ENCODE measurements around the gene MARK2.

MARK2 gene

GRCh38 chr11:63816166-63816565 lies 22.7 kb upstream of the MARK2 start:
- TF ChIP-seq, protein P1, sequence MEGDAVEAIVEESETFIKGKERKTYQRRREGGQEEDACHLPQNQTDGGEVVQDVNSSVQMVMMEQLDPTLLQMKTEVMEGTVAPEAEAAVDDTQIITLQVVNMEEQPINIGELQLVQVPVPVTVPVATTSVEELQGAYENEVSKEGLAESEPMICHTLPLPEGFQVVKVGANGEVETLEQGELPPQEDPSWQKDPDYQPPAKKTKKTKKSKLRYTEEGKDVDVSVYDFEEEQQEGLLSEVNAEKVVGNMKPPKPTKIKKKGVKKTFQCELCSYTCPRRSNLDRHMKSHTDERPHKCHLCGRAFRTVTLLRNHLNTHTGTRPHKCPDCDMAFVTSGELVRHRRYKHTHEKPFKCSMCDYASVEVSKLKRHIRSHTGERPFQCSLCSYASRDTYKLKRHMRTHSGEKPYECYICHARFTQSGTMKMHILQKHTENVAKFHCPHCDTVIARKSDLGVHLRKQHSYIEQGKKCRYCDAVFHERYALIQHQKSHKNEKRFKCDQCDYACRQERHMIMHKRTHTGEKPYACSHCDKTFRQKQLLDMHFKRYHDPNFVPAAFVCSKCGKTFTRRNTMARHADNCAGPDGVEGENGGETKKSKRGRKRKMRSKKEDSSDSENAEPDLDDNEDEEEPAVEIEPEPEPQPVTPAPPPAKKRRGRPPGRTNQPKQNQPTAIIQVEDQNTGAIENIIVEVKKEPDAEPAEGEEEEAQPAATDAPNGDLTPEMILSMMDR (IDR thresholded peaks at IDR 0.05): no peak
- no peak for DNase-seq (ENCODE audit: low spot score)
- Histone ChIP-seq H3K4me3 (no peak overlapping the region), H3K27ac (no peak overlapping the region)

DNA sequence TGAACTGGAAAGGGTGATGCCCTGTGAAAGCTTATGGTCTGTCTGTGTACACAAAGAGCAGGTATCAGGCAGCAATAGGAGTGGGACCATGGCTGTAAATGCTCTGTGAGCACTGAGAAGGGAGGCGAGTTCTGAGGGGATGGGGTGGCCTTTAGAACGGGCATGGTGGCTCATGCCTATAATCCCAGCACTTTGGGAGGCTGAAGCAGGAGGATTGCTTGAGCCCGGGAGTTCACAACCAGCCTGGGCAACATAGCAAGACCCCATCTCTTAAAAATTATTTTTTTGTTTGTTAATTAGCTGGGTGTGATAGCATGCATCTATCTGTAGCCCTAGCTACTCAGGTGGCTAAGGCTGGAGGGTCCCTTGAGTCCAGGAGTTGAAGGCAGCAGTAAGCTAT lies 22.2 kb upstream of the MARK2 start:
- H3K27ac ChIP-seq: no peak overlapping the region
- no peak for DNase-seq (ENCODE audit: low spot score)
- no peak overlapping the region for H3K4me3 ChIP-seq
- TF ChIP-seq, protein P1 (IDR thresholded peaks at IDR 0.05): no peak

DNA sequence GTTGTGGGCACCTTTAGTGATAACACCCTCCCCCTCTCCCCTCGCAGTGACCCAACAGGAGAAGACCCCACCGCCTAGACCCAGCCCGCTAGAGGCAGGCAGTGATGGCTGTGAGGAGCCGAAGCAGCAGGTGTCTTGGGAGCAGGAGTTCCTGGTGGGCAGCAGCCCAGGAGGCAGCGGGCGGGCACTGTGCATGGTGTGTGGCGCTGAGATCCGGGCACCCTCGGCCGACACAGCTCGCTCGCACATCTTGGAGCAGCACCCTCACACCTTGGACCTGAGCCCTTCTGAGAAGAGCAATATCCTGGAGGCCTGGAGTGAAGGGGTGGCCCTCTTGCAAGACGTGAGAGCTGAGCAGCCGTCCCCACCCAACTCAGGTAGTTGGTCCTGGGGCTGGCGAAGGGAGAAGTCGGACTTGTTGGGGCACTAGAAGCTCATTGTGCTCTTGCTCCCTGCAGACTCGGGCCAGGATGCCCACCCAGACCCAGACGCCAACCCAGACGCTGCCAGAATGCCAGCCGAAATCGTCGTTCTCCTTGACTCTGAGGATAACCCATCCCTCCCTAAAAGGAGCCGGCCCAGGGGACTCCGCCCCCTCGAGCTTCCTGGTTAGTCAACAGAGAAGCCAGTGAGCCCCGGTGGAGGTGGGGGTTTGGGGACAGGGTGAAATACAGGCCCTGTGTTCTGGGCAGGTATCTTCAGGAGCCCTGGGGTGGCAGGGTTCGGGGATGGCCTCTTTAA lies 21.0 kb upstream of the MARK2 start:
- DNase-seq (ENCODE audit: low spot score): no peak
- no peak overlapping the region for H3K27ac ChIP-seq
- H3K4me3 ChIP-seq: no peak overlapping the region
- TF ChIP-seq, protein P1 (IDR thresholded peaks at IDR 0.05): no peak

GRCh38 chr11:63818609-63819008 lies 20.3 kb upstream of the MARK2 start:
- Histone ChIP-seq H3K27ac (no peak overlapping the region), H3K4me3 (no peak overlapping the region)
- TF ChIP-seq, protein P1 (IDR thresholded peaks at IDR 0.05): no peak
- no peak for DNase-seq (ENCODE audit: low spot score)

DNA sequence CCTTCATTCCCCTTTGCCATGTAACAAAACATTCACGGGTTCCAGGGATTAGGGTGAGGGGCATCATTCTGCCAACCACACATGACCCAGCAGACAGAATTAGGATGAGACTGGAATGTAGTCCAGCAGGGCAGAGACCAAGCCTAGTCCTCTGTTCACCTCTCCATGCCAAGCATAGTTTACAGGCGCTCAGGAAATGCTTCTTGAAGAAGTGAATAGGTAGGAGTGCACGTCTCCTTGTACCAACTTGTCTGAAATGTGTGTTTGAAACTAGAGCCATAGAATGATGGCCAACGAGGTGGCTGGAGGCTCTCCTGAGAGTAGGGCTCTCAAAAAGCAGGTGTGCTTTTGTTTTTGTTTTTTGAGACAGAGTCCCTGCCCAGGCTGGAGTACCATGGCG lies 17.5 kb upstream of the MARK2 start:
- no peak overlapping the region for H3K4me3 ChIP-seq
- H3K27ac ChIP-seq: no peak overlapping the region
- TF ChIP-seq, protein P1 (IDR thresholded peaks at IDR 0.05): no peak
- no peak for DNase-seq (ENCODE audit: low spot score)

DNA sequence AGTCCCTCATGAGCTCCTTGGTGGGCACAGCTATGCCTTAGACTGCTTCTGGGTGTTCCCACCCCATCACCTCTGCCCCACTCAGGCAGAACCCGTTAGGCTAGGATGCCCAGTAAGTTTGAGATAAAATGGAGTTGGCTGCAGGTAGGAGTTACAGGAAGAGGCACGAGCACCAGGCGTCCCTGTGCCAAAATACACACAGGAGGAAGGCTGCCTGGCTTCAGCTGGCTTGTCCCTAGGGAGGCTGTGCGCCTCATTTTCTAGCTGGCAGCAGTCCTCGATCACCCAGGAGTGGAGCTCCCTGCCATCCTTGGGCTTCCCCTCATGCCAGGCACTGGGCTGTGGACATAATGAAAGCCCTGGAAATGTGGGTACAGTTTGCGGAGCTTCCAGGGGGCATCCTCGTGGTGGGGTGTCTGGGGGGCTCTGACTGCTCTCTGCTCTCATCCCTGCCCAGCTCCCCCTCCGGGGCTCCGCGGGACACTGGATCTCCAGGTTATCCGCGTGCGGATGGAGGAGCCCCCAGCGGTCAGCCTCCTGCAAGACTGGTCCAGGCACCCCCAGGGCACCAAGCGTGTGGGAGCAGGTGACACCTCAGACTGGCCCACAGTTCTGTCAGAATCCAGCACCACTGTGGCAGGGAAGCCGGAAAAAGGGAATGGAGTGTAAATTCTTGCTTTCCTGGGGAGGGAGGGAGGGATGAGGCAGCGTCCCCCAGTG lies 12.3 kb upstream of the MARK2 start:
- Histone ChIP-seq H3K27ac (no peak overlapping the region), H3K4me3 (no peak overlapping the region)
- TF ChIP-seq, protein P1 (IDR thresholded peaks at IDR 0.05): no peak
- no peak for DNase-seq (ENCODE audit: low spot score)

All from coronary artery (tissue), 2 donors.